GM18858 (cell line): ENCODE results near the gene EIF6.
"Not testable (repeated sequence)": the region's sequence is repeated elsewhere in the genome, so short reads cannot be mapped to it uniquely, and the experiment has no call there.

Experiments used
- ATAC-seq: cut with Tn5 transposase; IDR thresholded peaks from one replicate; pipeline ENCODE4 v1.9.1; 2021; ENCODE audit not compliant: unreplicated experiment

The EIF6 gene

DNA sequence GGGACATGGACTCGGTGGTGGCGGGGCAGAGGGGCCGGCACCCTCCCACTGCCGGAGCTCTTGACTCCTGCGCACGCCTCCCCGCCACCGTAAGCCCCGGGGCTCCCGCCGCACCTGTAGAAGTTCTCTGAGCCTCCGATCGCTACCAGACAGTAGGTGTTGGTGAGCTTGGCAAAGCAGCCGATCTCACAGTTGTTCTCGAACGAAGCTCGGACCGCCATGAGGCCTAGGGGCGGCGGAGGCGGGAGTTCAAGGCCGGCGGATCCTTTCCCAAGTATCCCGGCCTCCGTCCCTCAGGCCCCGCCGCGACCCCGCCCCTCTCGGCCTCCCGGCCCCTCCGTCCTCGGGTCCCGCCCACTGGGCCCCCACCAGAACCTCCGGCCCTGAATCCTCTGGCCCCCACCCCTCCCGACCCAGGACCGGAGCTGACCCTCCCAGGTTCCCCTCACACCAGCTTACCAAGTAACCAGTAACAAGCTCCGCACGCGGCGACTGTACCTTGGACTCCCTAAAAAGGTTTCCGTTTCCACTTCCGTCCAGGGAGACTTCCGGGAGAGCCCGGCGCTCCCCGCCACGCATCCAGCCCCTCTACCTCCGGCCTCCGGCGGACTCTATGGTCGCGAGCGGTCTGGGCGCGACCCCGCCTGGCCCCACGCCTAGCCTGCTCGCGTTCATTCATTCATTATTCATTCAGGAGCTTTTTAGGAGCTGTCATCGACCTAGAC is at the start of gene EIF6:
TSS of gene EIF6 (minus strand) at position 506 of the 725 bp plus-strand sequence. CDS start at position 221, 285 bp downstream.
- no peak for ATAC-seq

- no peak for ATAC-seq
Measured at GRCh38 chr20:35333606-35334005, 49.0 kb upstream of the EIF6 start.

- ATAC-seq = no peak
Measured at GRCh38 chr20:35332540-35333200, 48.1 kb upstream of the EIF6 start.

DNA sequence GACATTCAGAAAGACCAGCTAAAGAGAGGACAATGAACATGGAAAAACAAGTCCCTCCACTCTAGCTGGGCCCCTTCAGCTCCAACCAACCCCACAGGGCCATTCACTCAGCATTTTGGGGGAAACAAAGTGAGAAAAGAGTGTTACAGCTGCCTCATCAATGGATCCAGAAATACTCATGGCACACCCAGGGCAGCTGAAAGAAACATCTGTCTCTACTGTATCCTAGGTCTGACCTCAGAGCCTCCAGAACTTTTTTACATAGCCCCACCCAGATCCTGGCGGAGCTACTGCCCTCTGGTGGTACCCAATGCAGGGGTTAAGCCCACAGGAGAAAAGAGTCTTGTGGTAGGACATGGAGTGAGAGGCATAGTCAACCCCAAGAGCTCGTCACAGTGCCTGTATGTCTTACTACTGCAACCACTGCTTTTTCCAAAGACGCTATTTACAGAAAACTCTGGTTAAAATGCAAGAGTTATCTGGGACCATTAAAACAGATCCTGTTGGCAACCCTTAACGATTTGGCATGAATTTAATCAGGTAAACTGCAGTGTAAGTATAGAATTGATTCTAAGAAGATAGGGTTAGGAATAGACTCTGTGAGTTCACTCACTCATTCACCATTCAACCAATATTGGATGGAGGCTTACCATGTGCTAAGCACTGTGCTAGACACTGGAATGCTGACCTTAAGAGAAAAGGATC is 45.0 kb upstream of the EIF6 start:
- ATAC-seq = no peak

- no peak for ATAC-seq
Measured at GRCh38 chr20:35328689-35329088, 44.1 kb upstream of the EIF6 start.

DNA sequence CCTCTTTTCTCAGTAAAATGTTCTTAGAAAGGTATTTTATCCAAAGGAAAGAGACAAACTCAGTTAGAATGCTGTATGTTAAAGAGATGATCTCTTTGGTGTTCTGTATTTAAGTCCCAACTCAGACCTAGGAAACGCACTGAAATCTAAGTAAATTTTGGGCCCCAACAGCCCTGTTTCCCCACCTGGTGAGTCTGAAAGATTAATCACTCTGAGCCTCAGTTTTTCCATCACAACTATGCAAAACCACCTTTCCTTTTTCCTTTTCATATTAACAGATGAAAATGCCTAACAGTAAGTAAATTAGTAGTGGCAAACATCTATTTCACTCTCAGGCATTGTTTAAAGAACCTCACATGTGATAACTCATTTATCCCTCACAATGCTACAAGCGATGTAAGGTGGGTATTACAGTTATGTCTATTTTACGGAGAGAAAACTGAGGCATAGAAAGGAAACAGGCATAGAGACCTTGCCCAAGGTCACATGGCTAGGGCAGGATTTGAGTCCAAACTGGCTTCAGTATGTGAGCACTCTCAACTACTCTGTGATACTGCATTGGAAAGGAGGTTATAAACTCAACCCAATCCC is 43.6 kb upstream of the EIF6 start:
- no peak for ATAC-seq

DNA sequence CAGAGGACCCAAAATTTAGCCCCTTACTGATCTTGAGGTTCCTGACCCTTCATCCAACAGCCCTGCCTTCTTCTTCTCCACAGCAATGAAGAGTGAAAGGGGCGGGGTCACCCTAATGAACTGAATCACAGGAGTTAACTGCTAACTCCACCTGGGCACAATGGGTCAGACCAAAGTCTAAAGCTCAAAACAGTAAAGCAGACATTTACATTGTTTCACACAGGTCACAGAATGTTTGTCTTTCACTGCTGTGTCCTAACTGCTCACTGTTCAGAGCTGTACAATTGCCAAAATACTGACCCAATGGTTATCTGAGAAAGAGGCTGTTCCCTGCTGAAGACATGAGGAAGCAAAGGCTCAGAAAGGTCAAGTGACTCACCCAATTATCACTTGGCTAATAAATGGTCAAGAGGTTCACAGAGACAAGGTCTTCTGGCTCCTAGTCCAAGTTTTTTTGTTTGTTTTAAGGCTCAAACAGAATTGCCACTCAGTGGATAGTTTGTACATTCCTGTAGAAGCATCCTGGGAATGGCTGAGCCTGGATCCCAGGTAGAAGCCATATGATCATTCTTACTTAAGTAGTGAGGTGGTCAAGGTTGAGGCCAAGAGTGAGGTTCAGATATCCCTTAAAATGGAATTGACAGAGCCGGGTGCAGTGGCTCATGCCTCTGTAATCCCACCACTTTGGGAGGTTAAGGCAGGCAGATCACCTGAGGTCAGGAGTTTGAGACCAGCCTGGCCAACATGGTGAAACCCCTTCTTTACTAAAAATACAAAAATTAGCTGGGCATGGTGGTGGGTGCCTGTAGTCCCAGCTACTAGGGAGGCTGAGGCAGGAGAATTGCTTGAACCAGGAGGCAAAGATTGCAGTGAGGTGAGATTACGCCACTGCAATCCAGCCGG is 42.8 kb upstream of the EIF6 start:
- ATAC-seq = no peak

- ATAC-seq = no peak
Measured at GRCh38 chr20:35326740-35327073, 42.1 kb upstream of the EIF6 start.

DNA sequence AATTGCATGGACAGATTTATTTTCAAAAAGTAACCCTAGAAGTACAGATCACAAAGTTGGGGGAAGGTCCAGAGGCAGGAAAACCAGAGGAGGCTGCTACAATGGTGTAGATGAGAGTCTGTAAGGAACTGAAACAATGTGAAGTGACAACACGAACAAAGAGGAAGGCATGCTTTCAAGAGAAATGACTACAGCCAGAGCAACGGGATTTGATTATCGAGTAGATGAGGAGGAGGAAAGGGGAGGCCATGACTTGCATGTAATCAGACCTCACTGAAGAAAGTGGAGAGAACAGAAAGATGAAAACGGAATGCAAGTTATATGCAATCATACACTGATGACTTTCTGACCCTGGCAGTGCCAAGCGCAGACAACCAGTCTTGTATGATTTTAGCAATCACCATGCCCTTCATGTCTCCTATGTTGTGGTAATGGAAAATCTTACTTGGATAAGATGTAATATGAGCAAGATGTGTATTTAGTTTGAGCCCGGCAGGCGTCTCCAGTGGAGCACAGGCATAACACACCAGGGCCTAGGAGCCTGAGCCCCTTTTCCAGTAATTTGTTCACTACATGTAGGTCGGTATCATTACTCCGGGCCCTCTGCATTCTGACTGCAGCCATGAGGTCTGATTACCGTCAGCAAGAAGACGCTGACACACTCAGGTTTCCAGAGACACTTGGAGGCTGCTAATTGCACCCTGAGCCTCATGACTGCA is 41.6 kb upstream of the EIF6 start:
- no peak for ATAC-seq

- no peak for ATAC-seq
Measured at GRCh38 chr20:35325401-35325800, 40.8 kb upstream of the EIF6 start.

DNA sequence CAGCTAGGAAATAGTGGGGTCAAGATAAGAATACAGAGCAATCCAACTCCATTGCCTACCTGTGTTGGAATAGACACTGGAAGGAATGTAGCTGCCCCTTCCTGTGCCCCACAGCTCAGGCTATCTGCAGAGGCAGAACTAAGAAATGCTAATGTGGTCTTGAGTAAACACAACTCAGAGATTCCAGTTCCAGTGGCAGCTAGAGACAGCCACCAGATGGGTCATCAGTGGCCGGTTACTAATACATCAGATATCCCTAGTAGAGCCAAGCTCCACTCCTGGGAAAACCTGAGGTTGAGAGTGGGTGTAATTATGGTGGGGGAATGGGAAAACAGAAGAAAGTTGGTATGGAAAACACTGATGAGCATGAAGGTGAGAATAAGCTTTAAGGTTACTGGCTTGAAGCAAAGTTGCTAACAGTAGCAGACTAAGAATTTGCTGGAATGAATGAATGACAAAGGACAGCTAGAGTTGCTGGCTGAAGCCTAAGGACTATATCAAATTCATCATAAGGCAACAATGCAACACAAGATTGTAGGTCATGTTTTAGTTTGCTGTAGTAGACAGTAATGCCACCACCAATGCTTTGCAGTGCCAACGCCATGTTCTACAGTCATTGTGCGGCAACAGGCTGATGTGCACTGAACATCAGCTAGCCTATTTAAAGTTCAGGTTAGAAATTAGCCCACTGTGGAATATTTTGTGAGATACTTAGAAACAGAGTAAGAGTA is 36.0 kb upstream of the EIF6 start:
- no peak for ATAC-seq

- no peak for ATAC-seq
Measured at GRCh38 chr20:35319871-35320197, 35.3 kb upstream of the EIF6 start.

DNA sequence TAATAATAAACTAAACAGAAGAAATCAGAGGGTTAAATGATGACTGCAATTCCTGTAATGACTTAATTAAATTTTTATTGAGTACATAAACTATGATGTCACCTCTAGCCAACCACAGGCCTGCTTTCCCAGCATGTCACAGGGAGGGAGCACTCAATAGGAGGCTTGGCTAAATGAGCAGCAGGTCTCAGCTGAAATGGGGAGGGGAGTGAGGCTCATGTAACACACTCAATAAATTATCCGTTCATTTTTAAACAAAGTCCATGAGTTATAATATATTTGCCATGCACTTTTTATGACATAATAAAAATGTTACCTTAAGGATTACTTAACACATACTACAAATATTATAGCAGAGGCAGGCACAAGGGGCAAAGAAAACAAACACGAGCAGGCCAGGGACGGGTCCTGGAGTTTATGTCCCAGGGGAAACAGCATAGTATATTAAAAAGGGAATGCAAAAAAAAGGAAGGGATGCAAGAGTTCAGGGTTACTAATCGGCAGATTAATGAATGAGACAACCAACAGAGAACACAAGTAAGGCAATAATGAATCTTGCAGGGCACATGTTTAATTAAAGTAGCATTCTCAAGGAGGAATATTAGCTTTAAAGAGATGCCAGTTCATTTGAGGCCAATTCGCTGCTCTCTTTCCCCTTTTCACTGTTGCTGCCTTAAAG is 34.8 kb upstream of the EIF6 start:
- no peak for ATAC-seq

GRCh38 chr20:35318502-35319157 is 34.1 kb upstream of the EIF6 start:
- ATAC-seq = no peak

GRCh38 chr20:35317416-35318210 is 33.0 kb upstream of the EIF6 start:
- no peak for ATAC-seq

GRCh38 chr20:35316086-35316485 is 31.5 kb upstream of the EIF6 start:
- ATAC-seq = no peak

DNA sequence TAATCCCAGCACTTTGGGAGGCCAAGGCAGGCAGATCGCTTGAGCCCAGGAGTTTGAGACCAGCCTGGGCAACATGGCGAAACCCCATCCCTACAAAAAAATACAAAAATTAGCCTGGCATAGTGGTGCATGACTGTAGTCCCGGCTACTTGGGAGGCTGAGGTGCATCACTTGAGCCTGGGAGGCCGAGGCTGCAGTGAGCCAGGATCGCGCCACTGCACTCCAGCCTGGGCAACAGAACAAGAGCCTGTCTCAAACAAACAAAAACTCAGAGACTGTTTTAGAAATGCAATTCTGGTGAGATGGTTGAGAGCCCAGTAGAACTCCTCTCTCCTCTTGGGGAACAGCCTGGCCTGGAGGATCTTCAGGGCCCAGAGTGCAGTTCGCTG is 31.1 kb upstream of the EIF6 start:
- not testable (repeated sequence) for ATAC-seq
